ENCODE measurements around the gene MYO5B. TPM values are rescaled to one million over a fixed set of nuclear protein-coding genes. Genes with fewer than 3 reads are reported as not detected.

Gene MYO5B
- total and polyA plus RNA-seq, 2 of the 4 experiments (the other 2 are of a cell fraction): 0.24 to 0.54 TPM

- Histone ChIP-seq H3K4ac (ENCODE audit: low read depth, low read length) (no peak overlapping the region), H2AK5ac (ENCODE audit: low read depth, low read length) (no peak overlapping the region), H3K18ac (ENCODE audit: low read depth, low read length) (no peak overlapping the region), H3K23ac (ENCODE audit: low read depth, low read length) (no peak overlapping the region), H4K91ac (ENCODE audit: insufficient read depth, low read depth, low read length) (no peak overlapping the region), H3K4me1 (ENCODE audit: control insufficient read depth, insufficient read depth, low read length) (no peaks in the 10 kb centered on the region), H3K9me3 (ENCODE audit: control insufficient read depth, insufficient read depth, low read length) (no peaks in the 10 kb centered on the region), H3K14ac (replicated peaks; ENCODE audit: low read depth, low read length) (no peak overlapping the region), H3K36me3 (ENCODE audit: control insufficient read depth, insufficient read depth, low read length) (no peaks in the 10 kb centered on the region), H2AFZ (replicated peaks; ENCODE audit: low read length, poor library complexity) (no peak overlapping the region), H2AK9ac (replicated peaks; ENCODE audit: low read depth, low read length, poor library complexity) (no peak overlapping the region), H2BK120ac (ENCODE audit: low read depth, low read length) (no peak overlapping the region), H2BK20ac (ENCODE audit: low read depth, low read length) (no peak overlapping the region), H3K27ac (ENCODE audit: insufficient read depth, low read length) (no peak overlapping the region), H3K79me1 (ENCODE audit: low read depth in 1 of 2, low read length in 2 of 2) (no peaks in the 10 kb centered on the region), H4K8ac (ENCODE audit: low read depth in 2 of 2, low read length in 2 of 2) (no peak overlapping the region), H4K5ac (ENCODE audit: low read depth, low read length) (no peak overlapping the region), H3K4me3 (ENCODE audit: insufficient read depth, low read depth, low read length) (no peak overlapping the region), H4K20me1 (ENCODE audit: insufficient read depth, low read length) (no peaks in the 10 kb centered on the region), H3K27me3 (ENCODE audit: control insufficient read depth, insufficient read depth, low read length) (no peaks in the 10 kb centered on the region), H3K56ac (ENCODE audit: extremely low read depth, insufficient read depth, low read length) (no peak overlapping the region), H3K9me1 (ENCODE audit: insufficient read depth, low read length) (no peaks in the 10 kb centered on the region), H2BK15ac (ENCODE audit: low read depth, low read length) (no peak overlapping the region), H3K4me2 (ENCODE audit: low read depth, low read length) (no peak overlapping the region), H2BK5ac (ENCODE audit: low read depth, low read length, poor library complexity, severe bottlenecking) (no peak overlapping the region), H3K9ac (ENCODE audit: low read depth, low read length) (no peak overlapping the region)
- CTCF ChIA-PET: no interaction called here
- no peak for ATAC-seq (ENCODE audit: low read depth)
- POLR2A ChIA-PET (ENCODE audit: unreplicated experiment): no interaction called here
- no TSS peak for BruUV-seq (replicated peaks)
- in situ Hi-C loops (cut with MboI; ENCODE audit: low sequenced_read_pairs): no loop called here
- TF ChIP-seq MAZ (IDR thresholded peaks at IDR 0.05; ENCODE audit: borderline replicate concordance, low read depth, low read length): no peak
- TF ChIP-seq NFE2L2 (IDR thresholded peaks at IDR 0.05; ENCODE audit: low read depth, low read length): no peak
- TF ChIP-seq POLR2A (IDR thresholded peaks at IDR 0.05; ENCODE audit: low read depth, low read length): no peak
- TF ChIP-seq MAFK (IDR thresholded peaks at IDR 0.05; ENCODE audit: low read depth, low read length): no peak
- TF ChIP-seq CEBPB (IDR thresholded peaks at IDR 0.05; ENCODE audit: low read depth, low read length): no peak
- TF ChIP-seq RAD21 (IDR thresholded peaks at IDR 0.05; ENCODE audit: low read length): no peak
- no peak for TF ChIP-seq CHD1 (IDR thresholded peaks at IDR 0.05; ENCODE audit: low read depth, low read length)
- 63% methylated on average over 3 of the region's 4 CpGs; no CpG with 5 or more reads in 1 of the 2 experiments for WGBS, 2 experiments (ENCODE audit: extremely low coverage in 2 of 2, insufficient read length in 1 of 2)
- dilution Hi-C loops (cut with HindIII; ENCODE audit: low sequenced_read_pairs, unreplicated experiment): no loop called here
- DNase-seq: no peak
- intact Hi-C loops (cut with micrococcal nuclease): no loop called here
These were observed 67.3 kb downstream of the MYO5B start for GRCh38 chr18:50127516-50128210.

All from IMR-90 (cell line).